Endothelial cell of umbilical vein (primary cell): ENCODE data around the gene ADAP2. TPM values are rescaled to one million over a fixed set of nuclear protein-coding genes. Genes with fewer than 3 reads are reported as not detected.

Experiments used
- BruUV-seq: library from RNA; stranded (reverse); fragments of 400-500 nt; replicated peaks from 2 replicates; lab custom pipeline; 2021; lab: Mats Ljungman, UMichigan
- CTCF ChIA-PET: fragments of 300-600, 350-600 bp; sonication (Branson Sonifier 250); formaldehyde crosslinking; loops from one replicate; lab custom pipeline; 2021; ENCODE audit warnings: antibody characterized with exemption, inconsistent platforms; lab: Charles Lee
- POLR2A ChIA-PET: fragments of 300-600, 350-600 bp; sonication (Branson Sonifier 250); formaldehyde crosslinking; loops from one replicate; lab custom pipeline; 2021; ENCODE audit warnings: antibody characterized with exemption, inconsistent platforms; lab: Charles Lee
- DNase-seq: peaks from one replicate; pipeline ENCODE4 v3.0.0-alpha.2; 2011; ENCODE audit warnings: low read depth, low spot score
- FAIRE-seq: peaks from 2 replicates; lab custom pipeline; 2011; peaks lifted over from hg19 to GRCh38; lab: Jason Lieb, UNC
- H2AFZ ChIP-seq: 2 replicates; pipeline ENCODE4 v1.6.0; 2012; ENCODE audit warnings: low read depth, low read length, control low read depth, inconsistent platforms
- H3K27ac ChIP-seq: 2 replicates; pipeline ENCODE4 v1.5.1; 2011; ENCODE audit warnings: low read depth, mild to moderate bottlenecking, control low read depth, low read length, moderate library complexity; ENCODE audit not compliant: insufficient read depth
- H3K27me3 ChIP-seq, 2 experiments: 2 replicates each; pipeline versions ENCODE4 v1.6.0 to v1.6.1; 2011; ENCODE audit warnings: low read length in 2 of 2, mixed read lengths in 1 of 2; ENCODE audit not compliant: control insufficient read depth in 2 of 2, insufficient read depth in 2 of 2
- H3K36me3 ChIP-seq, 2 experiments: 2 replicates in 1 of 2; 3 replicates in 1 of 2; pipeline ENCODE4 v1.5.1; 2011; ENCODE audit warnings: low read length in 2 of 2, mild to moderate bottlenecking in 1 of 2, moderate library complexity in 1 of 2; ENCODE audit not compliant: control insufficient read depth in 2 of 2, insufficient read depth in 2 of 2; ENCODE audit errors: extremely low read depth in 1 of 2
- H3K4me1 ChIP-seq: 3 replicates; pipeline ENCODE4 v1.5.1; 2011; ENCODE audit warnings: mild to moderate bottlenecking, low read length; ENCODE audit not compliant: control insufficient read depth, insufficient read depth; ENCODE audit errors: extremely low read depth
- H3K4me2 ChIP-seq: 2 replicates; pipeline ENCODE4 v1.6.1; 2011; ENCODE audit warnings: low read length, control low read depth, mixed read lengths; ENCODE audit not compliant: insufficient read depth
- H3K4me3 ChIP-seq, 3 experiments: fragments of 200-600 bp in 1 of 3; sonication (generic), shearing (Covaris generic) in 1 of 3; replicated peaks in 1 of 3; 2 replicates each; pipeline ENCODE4 v1.5.1; 2011 to 2016; ENCODE audit warnings: control low read depth in 3 of 3, low read length in 3 of 3, mild to moderate bottlenecking in 2 of 3, inconsistent platforms in 1 of 3, low read depth in 1 of 3, moderate library complexity in 1 of 3; ENCODE audit not compliant: insufficient read depth in 1 of 3
- H3K79me2 ChIP-seq: 2 replicates; pipeline ENCODE4 v1.6.0; 2012; ENCODE audit warnings: low read length, inconsistent platforms; ENCODE audit not compliant: control insufficient read depth, insufficient read depth
- H3K9ac ChIP-seq: replicated peaks from 2 replicates; pipeline ENCODE3; 2011; ENCODE audit warnings: low read length, control low read depth; ENCODE audit not compliant: insufficient read depth; ENCODE audit errors: extremely low read depth
- H3K9me1 ChIP-seq: replicated peaks from 3 replicates; pipeline ENCODE4 v1.6.0; 2011; ENCODE audit warnings: mild to moderate bottlenecking, low read length; ENCODE audit not compliant: control insufficient read depth, insufficient read depth; ENCODE audit errors: extremely low read depth
- H3K9me3 ChIP-seq: replicated peaks from 2 replicates; pipeline ENCODE4 v1.5.1; 2012; ENCODE audit warnings: low read length, inconsistent platforms; ENCODE audit not compliant: control insufficient read depth, insufficient read depth
- H4K20me1 ChIP-seq: replicated peaks from 2 replicates; pipeline ENCODE3; 2011; ENCODE audit warnings: mild to moderate bottlenecking, low read length; ENCODE audit not compliant: control insufficient read depth, insufficient read depth; ENCODE audit errors: extremely low read depth
- CTCF ChIP-seq, 2 donors: IDR thresholded peaks; 1 replicate in 1 of 2; 2 replicates in 1 of 2; pipeline ENCODE4 v1.5.1; 2011; ENCODE audit warnings: low read length in 2 of 2, mild to moderate bottlenecking in 2 of 2, moderate library complexity in 2 of 2, control low read depth in 1 of 2, inconsistent platforms in 1 of 2, low read depth in 1 of 2; ENCODE audit not compliant: insufficient read depth in 1 of 2; ENCODE audit errors: extremely low read depth in 1 of 2
- EZH2 ChIP-seq: IDR thresholded peaks from 2 replicates; pipeline ENCODE4 v1.6.1; 2012; ENCODE audit warnings: borderline replicate concordance, low read depth, mild to moderate bottlenecking, moderate library complexity, low read length, inconsistent platforms; ENCODE audit not compliant: severe bottlenecking
- FOS ChIP-seq: IDR thresholded peaks from 2 replicates; pipeline ENCODE4 v1.6.1; 2011; ENCODE audit warnings: mild to moderate bottlenecking, low read length, moderate library complexity, borderline replicate concordance; ENCODE audit not compliant: insufficient read depth
- GATA2 ChIP-seq: IDR thresholded peaks from 2 replicates; pipeline ENCODE4 v1.7.0; 2011; ENCODE audit warnings: low read depth, mild to moderate bottlenecking, moderate library complexity, mixed read lengths, low read length; ENCODE audit not compliant: insufficient read length, insufficient read depth
- JUN ChIP-seq: IDR thresholded peaks from 2 replicates; pipeline ENCODE4 v1.6.1; 2011; ENCODE audit warnings: borderline replicate concordance, low read depth; ENCODE audit not compliant: insufficient read length, insufficient read depth
- MAX ChIP-seq: IDR thresholded peaks from 2 replicates; pipeline ENCODE4 v1.6.1; 2011; ENCODE audit not compliant: insufficient read depth, insufficient read length
- MYC ChIP-seq: IDR thresholded peaks from one replicate; pipeline ENCODE4 v1.6.1; 2011; ENCODE audit warnings: mild to moderate bottlenecking, low read depth, low read length
- POLR2A ChIP-seq: IDR thresholded peaks from 2 replicates; pipeline ENCODE4 v1.6.1; 2012; ENCODE audit warnings: low read depth, mild to moderate bottlenecking, control low read depth, low read length
- POLR2AphosphoS5 ChIP-seq: IDR thresholded peaks from 2 replicates; pipeline ENCODE4 v1.6.1; 2012; ENCODE audit warnings: low read depth, mild to moderate bottlenecking, control low read depth, low read length, moderate library complexity; ENCODE audit not compliant: insufficient read depth
- dilution Hi-C: fragments of 300-500 bp; cut with MboI; formaldehyde crosslinking; loops from one replicate; pipeline ENCODE4 v1.15.0; 2019; ENCODE audit warnings: low sequenced_read_pairs; ENCODE audit not compliant: extremely low pct_ligation_motif_present
- intact Hi-C: fragments of 100-400 bp; cut with micrococcal nuclease; formaldehyde crosslinking; loops from one replicate; pipeline ENCODE4 v1.10.0; 2022
- polyA plus RNA-seq, 4 experiments: library from polyadenylated mRNA; depleted of rRNA in 3 of 4; stranded (reverse) in 3 of 4; unstranded in 1 of 4; fragments of >200 nt; gene quantifications; 2 replicates each; pipeline versions ENCODE4 v1.2.1 to v1.2.3, GENCODE V29; 2011 to 2012; ENCODE audit warnings: missing spikeins in 1 of 4
- total RNA-seq: library from RNA; stranded (reverse); gene quantifications from 2 replicates; pipeline ENCODE4 v1.2.3, GENCODE V29; 2021

ADAP2 gene
- total and polyA plus RNA-seq, 2 donors (not counting 3 experiments of a cell fraction or from before 2014, with no cell fraction given), result 0.28 to 1.0 TPM

GRCh38 chr17:30950669-30951399 lies 29.1 kb downstream of the ADAP2 start:
- Histone ChIP-seq H3K9ac (no peak overlapping the region), H3K4me3 (no peak overlapping the region), H4K20me1 (no peaks in the 10 kb centered on the region), H3K9me1 (no peaks in the 10 kb centered on the region), H2AFZ (no peak overlapping the region), H3K4me2 (no peak overlapping the region), H3K27me3 (no peaks in the 10 kb centered on the region), H3K36me3 (no peaks in the 10 kb centered on the region), H3K4me1 (no peaks in the 10 kb centered on the region), H3K27ac (no peak overlapping the region), H3K9me3 (no peaks in the 10 kb centered on the region), H3K79me2 (no peaks in the 10 kb centered on the region)
- TF ChIP-seq GATA2 (no peak), FOS (no peak), POLR2AphosphoS5 (no peak), MAX (no peak), JUN (no peak), CTCF (IDR thresholded peaks at IDR 0.05; ENCODE audit: extremely low read depth in 1 of 2, insufficient read depth in 1 of 2, low read depth in 1 of 2, low read length in 2 of 2) (no peak), MYC (no peak), EZH2 (no peak), POLR2A (no peak)
- dilution Hi-C loops (no loop called here), intact Hi-C loops (no loop called here)
- DNase-seq (peak; percentile 46), FAIRE-seq (peak; percentile 69)
- ChIA-PET CTCF (no interaction called here), POLR2A (interaction anchor here (0.6 kb wide), 1 partner anchor 12 kb away, joined by 3 read pairs; no protein-coding TSS in a partner anchor)
- no TSS peak for BruUV-seq
